Measurements from ENCODE around the gene ATG10.

- TF ChIP-seq CTCF (IDR thresholded peaks at IDR 0.05; ENCODE audit: low read depth, low read length) (no peak), MAX (IDR thresholded peaks at IDR 0.05; ENCODE audit: low read depth, low read length) (no peak)
Observed at GRCh38 chr5:82072138-82072537, 100.3 kb downstream of the ATG10 start.
